BJ (cell line): ENCODE results near the gene ANK2. TPM values are rescaled to one million over a fixed set of nuclear protein-coding genes. Genes with fewer than 3 reads are reported as not detected.

ENCODE experiments used
- CTCF ChIA-PET: fragments of 350-600 bp; formaldehyde crosslinking; extraction: SDS; loops from one replicate; lab custom pipeline; 2021; ENCODE audit warnings: antibody characterized with exemption, inconsistent platforms; lab: Yijun Ruan, JAX
- POLR2A ChIA-PET: fragments of 300-600 bp; sonication (Branson Sonifier 250); formaldehyde crosslinking; extraction: SDS; loops from one replicate; lab custom pipeline; 2021; ENCODE audit warnings: antibody characterized with exemption; lab: Charles Lee
- DNase-seq: peaks from one replicate; pipeline ENCODE4 v3.0.0-alpha.2; 2011; ENCODE audit warnings: low read depth
- H3K27me3 ChIP-seq: 2 replicates; pipeline ENCODE4 v1.6.0; 2011; ENCODE audit warnings: low read length; ENCODE audit not compliant: control insufficient read depth, insufficient read depth
- H3K36me3 ChIP-seq: 2 replicates; pipeline ENCODE4 v1.5.1; 2011; ENCODE audit warnings: low read length; ENCODE audit not compliant: control insufficient read depth, insufficient read depth
- H3K4me3 ChIP-seq: 2 replicates; pipeline ENCODE4 v1.5.1; 2011; ENCODE audit warnings: low read depth, mild to moderate bottlenecking, control low read depth, low read length
- CTCF ChIP-seq: IDR thresholded peaks from 2 replicates; pipeline ENCODE4 v1.5.1; 2011; ENCODE audit warnings: low read depth, mild to moderate bottlenecking, control low read depth, inconsistent platforms, low read length, moderate library complexity; ENCODE audit not compliant: insufficient read depth
- polyA plus RNA-seq: library from polyadenylated mRNA; depleted of rRNA; stranded (reverse); fragments of >200 nt; gene quantifications from 2 replicates; pipeline ENCODE4 v1.2.3, GENCODE V29; 2011

The ANK2 gene
- polyA plus RNA-seq, 1 experiment, result 2.3 TPM

GRCh38 chr4:113276464-113277170, 227.2 kb downstream of the ANK2 start:
- DNase-seq, result no peak
- ChIA-PET CTCF (interaction anchor here (0.7 to 2.5 kb wide), 2 partner anchors 12 to 30 kb away, joined by 3 to 27 read pairs; no protein-coding TSS in a partner anchor), POLR2A (no interaction called here)
- no peak for TF ChIP-seq CTCF
- Histone ChIP-seq H3K4me3 (no peak overlapping the region), H3K27me3 (no peaks in the 10 kb centered on the region), H3K36me3 (no peaks in the 10 kb centered on the region)

- Histone ChIP-seq H3K4me3 (no peak overlapping the region), H3K27me3 (no peaks in the 10 kb centered on the region), H3K36me3 (no peaks in the 10 kb centered on the region)
- no peak for DNase-seq
- TF ChIP-seq CTCF, result peak; percentile 93
- ChIA-PET CTCF (interaction anchor here (0.6 to 2.5 kb wide), 17 partner anchors 9 to 1106 kb away, joined by 3 to 27 read pairs (median 3); no protein-coding TSS in a partner anchor), POLR2A (interaction anchor here (0.5 kb wide), 1 partner anchor 164 kb away, joined by 3 read pairs; no protein-coding TSS in a partner anchor)
Measured at GRCh38 chr4:113278324-113278934, 229.0 kb downstream of the ANK2 start.

- H3K27me3 ChIP-seq, result no peaks in the 10 kb centered on the region
- CTCF ChIA-PET, result no interaction called here
- TF ChIP-seq CTCF, result no peak
- POLR2A ChIA-PET, result no interaction called here
- H3K4me3 ChIP-seq, result no peak overlapping the region
- DNase-seq, result no peak
- no peaks in the 10 kb centered on the region for H3K36me3 ChIP-seq
Measured at GRCh38 chr4:113285501-113285900, 236.0 kb downstream of the ANK2 start.

GRCh38 chr4:113288257-113288656, 238.8 kb downstream of the ANK2 start:
- CTCF ChIA-PET, result interaction anchor here (0.9 to 3.6 kb wide), 3 partner anchors 10 to 106 kb away, joined by 4 to 27 read pairs (median 5); no protein-coding TSS in a partner anchor
- no peak for DNase-seq
- H3K4me3 ChIP-seq, result no peak overlapping the region
- H3K27me3 ChIP-seq, result no peaks in the 10 kb centered on the region
- H3K36me3 ChIP-seq, result no peaks in the 10 kb centered on the region
- no peak for TF ChIP-seq CTCF
- POLR2A ChIA-PET, result no interaction called here

GRCh38 chr4:113288696-113289095, 239.2 kb downstream of the ANK2 start:
- Histone ChIP-seq H3K36me3 (no peaks in the 10 kb centered on the region), H3K27me3 (no peaks in the 10 kb centered on the region), H3K4me3 (no peak overlapping the region)
- POLR2A ChIA-PET, result no interaction called here
- no peak for DNase-seq
- TF ChIP-seq CTCF, result no peak
- CTCF ChIA-PET, result interaction anchor here (1.1 to 3.6 kb wide), 2 partner anchors 11 to 17 kb away, joined by 5 to 27 read pairs; no protein-coding TSS in a partner anchor
